Activated T-cell treated with anti-CD3 and anti-CD28 coated beads for 48 hours (primary cell): ENCODE measurements around the gene MOGAT2.
"Not testable (repeated sequence)": the region's sequence is repeated elsewhere in the genome, so short reads cannot be mapped to it uniquely, and the experiment has no call there.

Experiments
- DNase-seq: peaks from one replicate; pipeline ENCODE4 v3.0.0-alpha.2; 2020; ENCODE audit warnings: low read depth

The MOGAT2 gene

DNA sequence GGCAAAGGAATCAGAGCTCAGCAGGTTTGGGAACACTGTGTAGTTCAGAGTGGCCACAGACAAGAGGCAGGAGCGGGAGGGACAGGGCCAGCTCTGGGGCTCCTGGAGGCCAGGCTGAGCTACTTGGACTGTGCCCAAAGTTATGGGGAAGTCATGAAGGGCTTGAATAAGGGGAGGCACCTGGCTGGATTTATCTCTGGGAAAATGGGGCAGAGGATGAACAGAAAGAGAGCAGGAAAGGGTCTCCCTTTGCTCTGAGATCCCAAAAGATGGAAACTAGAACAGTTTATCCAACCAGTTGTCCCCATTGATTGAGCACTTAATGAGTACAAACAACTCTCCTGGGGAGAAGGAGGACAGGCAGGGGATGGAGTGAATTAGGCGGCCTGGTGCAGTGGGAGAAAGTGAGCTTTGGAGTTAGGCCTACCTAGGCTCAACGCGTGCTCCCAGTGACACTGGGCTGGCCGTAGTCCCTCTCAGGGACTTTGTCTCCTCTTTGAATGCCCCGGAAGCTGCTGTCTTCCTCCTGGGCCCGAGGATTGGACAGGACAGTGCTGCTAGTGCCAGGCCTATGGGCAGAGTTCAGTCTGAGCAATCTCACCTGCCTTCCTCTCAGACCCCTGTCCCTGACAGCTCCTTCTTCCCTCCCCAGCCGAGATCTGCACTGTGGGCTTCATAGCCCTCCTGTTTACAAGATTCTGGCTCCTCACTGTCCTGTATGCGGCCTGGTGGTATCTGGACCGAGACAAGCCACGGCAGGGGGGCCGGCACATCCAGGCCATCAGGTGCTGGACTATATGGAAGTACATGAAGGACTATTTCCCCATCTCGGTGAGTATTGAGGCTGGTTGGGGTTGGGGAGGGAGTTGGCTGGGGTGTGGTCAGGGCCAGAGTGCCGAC, 2.0 kb downstream of the MOGAT2 start:
- DNase-seq, result no peak

DNA sequence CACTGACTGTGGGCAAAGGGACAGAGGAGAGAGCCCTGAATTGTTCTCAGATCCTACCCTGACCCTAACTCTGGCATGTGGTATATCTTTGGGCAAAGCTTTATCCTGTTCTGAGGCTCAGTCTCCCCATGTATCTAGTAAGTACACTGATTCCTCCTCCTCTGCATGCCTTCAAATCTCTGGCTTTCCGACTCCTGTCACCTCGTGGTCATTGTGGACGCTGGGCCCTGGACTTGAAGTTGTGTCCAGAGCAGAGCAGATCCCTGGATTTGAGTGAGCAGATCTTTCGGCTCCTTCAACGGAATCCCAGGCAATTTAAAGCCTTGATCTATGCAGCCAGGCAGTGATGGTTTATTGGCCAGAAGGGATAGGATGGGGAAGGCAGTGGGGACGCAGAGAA, 3.0 kb downstream of the MOGAT2 start:
- DNase-seq, result no peak

DNA sequence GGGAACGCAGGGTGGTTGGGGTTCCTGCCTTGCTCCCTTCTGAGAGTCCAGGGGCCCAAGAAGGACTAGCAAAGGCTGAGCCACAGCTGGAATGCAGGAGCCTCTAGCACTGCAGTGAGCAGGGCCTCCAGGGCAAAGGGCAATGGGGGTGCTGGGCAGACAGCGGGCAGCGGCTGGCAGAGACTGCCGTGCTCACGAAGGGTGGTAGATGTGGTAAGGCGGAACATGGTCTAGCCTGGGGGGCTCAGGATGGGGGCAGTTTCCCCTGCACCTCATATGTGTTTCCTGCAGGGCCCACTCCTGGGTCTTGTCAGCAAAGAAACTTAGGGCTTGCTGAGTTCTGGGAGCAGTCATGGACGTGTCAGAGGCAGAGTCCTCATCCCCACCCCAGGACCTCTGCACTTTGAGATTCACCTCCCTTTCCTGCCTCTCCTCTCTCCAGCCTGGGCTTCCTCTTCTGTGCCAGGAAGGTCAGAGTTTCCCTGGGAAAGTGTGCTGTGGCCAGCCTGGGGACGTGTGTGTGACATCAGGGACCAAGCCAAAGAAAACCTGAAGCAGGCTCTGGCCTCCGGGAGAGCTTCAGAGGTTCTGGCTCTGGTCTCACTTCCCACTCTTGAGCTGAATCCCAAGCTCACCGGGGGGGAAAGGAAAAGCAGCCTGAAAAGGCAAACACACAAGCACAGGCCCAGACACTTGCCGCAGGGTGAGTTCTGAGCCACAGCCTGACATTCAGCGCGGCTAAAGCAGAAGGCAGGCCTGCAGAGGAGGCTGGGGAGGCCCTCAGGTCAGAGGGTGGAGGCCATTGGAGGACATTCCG, 4.4 kb downstream of the MOGAT2 start:
- no peak for DNase-seq

DNA sequence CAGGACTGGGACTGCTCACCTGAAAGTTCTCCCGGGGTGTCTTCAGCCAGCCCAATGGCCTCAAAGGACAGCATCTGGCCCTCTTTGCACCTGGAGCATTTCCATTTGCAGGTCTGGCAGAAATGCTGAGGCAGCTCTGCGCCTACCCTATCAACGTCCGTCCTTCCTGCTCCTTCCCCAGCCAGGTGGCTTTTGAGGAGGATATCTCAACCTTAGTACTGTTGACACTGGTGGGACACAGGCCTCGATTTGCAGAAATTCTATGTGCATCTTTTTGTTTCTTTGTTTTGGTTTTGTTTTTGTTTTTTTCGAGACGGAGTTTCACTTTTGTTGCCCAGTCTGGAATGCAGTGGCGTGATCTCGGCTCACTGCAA, 5.0 kb downstream of the MOGAT2 start:
- DNase-seq, result no peak

DNA sequence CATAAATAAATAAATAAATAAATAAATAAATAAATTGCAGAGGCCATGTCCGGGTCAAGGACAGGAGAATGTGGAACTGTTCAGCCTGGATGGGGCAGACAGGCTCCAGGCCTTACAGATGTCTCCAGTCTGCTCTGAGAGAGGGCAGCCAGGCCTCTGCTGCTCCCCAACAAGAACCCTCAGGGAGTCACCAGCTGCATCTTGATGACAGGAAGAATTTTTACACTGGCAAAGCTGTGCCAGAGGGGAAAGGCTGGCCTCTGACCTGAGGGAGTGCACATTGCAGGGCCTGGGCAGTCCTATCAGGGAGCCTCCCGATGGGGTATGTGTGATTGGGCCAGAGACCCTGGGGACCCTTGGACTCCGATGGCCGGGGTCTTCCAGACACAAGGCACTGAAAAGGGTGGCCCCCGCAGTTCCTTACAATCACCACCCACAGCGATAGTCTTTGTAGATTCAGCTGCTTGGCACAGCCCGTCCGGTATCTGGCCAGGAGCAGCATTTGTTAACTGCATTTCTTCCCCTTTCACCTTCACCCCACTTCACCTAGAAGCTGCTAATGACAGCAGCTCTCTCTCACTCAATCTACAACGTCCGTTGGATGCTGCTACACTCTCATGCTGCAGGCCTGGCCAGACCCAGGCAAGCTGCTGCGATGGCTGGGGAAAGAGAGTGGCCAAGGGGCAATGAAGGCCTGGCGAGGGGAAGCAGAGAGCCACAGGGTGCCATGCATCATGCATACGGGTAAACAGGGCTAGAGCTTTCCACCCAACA, 8.1 kb downstream of the MOGAT2 start:
- DNase-seq, result no peak

DNA sequence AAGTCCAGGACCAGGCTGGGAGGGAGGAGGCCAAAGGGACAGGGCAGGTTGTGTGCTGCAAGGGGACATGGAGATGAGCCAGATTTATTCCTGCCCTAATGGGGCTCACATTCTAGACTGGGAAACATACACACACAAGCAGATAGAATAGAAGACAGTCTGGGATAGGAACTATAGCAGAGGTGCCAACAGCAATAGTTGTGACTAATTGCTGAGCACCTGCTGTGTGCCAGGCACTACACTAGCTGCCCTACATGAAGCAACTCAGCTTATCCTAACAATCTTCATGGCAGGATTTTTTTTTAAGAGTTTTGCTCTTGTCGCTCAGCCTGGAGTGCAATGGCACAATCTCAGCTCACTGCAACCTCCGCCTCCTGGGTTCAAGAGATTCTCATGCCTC, 11.4 kb downstream of the MOGAT2 start:
- no peak for DNase-seq

DNA sequence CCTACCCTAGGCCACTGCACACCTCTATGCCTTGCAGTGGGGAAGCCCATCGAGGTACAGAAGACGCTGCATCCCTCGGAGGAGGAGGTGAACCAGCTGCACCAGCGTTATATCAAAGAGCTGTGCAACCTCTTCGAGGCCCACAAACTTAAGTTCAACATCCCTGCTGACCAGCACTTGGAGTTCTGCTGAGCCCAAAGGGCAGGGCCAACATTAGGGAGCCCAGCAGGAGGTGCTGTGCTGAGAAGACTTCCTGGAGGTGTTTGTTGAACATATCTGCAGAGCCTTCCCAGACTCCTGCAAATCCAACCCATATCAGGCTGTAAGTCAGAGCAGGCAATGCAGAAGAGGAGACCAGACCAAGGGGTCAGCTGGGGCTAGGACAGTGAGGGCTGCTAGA, 13.5 kb downstream of the MOGAT2 start:
- DNase-seq, result no peak

DNA sequence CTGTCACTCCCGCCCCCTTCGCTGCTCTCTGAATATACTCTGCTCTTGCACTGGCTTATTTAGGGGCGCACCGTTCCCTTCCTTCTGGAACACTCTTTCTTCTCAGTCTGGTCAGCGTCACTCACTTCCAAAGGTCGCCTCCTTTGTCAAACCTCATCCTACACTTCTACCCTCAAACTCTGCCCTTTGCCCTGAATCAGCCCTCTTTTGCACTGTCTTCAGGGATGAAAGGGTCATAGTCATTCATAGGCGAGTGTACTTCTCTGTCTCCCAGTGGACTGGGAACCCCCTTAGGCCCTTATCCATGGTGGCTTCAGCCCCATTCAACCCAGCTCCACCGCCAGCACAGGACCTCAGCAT, 15.4 kb downstream of the MOGAT2 start:
- DNase-seq, result no peak

DNA sequence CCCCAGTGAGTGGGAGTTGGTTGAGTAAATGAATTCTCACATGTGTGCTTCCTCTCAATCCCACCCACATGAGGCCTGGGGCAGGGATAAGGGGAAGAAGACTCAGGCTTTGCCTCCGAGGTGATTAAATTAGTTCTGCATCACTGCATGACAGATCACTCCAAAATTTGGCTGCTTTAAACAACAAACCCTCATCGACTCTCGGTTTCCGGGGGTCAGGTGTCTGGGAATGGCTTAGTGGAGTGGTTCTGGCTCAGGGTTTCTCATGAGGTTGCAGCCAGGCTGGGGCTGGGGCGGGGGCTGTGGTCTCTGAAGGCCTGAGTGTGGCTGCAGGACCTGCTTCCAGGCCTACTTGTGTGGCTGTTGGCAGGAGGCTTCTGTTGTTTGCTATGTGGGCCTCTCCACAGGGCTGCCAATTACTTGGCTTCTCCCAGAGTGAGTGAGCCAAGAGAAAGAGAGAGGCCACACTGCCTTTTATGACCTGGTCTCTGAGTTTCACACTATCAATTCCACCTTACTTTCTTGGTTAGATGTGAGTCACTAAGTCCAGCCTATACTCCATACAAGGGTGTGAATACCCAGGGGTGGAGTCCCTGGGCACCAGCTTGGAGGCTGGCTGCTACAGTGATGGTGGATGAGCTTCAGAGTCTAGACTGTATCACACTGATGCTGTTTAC, 15.9 kb downstream of the MOGAT2 start:
- DNase-seq, result no peak

DNA sequence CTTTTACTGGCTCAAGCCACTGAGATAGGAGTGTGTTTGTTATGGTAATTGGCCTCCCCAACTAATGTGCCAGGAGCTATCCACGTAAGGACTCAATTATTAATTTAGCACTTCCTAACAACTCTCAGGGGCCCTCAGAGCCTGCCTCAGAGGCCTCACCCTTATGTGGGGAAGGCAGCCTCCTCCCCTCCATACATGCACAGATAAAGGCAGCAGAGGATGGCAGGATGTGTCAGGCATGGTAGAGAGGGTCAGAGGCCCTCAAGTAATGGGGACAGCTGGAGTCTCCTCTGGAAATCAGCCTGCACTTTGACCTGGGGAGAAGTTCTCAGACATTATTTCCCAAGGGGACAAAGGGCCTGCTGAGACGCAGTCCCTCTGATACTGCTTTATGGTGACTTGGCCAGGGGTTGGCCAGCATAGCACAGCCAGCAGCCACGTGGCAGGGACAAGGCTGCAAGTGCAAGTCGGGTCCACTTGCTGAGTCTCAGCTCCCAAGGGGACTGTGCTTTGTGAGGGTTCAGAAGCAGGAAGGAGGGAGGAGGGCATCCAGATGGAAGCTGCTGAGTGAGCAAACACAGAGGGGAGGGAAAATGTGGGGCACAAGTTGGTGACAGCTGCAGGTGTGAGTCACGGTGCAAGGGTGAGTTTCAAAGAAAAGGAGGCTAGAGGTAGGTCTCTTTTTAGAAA, 17.0 kb downstream of the MOGAT2 start:
- no peak for DNase-seq

DNA sequence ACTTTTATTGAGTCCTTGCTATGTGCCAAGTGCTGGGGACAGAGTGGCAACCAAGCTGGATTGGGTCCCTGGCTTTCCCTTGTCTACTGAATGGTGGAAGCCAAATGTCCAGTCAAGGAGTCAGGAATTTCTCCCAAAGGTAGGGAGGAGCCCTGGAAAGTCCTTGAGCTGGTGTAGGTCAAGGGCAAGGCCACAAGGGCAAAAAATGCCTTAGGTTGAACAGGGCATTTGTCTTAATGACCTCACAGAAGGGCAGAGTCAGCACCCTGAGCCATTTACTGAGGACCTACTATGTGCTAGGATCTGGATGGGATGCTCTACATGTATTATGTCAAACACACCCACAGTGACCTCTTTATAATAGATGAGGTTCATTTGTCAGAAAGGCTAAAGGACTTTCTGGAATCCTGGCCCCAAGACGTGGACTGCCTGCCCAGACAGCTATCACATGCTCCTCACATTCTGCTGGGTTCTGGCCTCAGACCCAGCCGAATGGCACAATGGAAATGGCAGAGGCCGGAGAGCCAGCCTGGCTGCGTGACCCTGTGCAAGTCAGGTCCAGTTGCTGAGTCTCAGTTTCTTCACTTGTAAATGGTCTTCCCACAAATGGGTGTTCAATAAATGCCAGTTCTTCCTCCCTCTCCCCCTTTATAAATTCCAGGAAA, 17.7 kb downstream of the MOGAT2 start:
- DNase-seq, result no peak

DNA sequence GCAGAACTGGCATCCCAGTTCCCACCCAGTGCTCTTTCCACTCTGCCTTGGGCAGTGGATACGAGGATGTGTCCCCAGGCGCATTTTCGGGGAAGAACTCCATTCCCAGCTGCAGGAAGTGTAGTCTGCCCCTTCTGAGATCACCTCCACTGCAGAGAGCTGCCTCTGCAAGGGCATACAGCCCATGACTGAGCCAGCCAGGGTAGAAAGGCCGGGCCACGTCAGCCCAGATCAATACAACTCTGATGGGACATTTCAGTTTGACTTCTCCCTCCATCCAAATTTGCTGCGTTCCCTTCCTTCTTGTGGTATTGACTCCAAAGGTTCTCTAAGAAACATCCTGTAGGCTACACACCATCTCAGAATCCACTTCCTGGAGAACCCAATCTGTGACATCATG, 19.7 kb downstream of the MOGAT2 start:
- DNase-seq, result no peak

DNA sequence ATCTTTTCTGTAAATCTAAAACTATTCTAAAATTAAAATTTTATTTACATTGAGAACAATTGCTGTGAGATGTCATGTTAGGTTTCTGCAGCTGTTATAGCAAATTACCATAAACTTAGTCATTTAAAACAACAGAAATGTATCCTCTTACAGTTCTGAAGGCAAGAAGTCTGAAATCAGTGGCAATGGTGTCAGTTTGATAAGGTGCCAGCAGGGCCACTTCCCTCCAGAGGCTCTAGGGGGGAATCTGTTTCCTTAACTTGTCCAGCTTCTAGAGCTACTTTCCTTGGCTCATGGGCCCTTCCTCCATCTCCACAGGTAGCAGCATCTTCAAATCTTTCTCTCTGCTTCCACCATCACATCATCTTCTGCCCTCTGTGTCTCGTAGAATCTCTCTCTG, 23.0 kb downstream of the MOGAT2 start:
- no peak for DNase-seq

DNA sequence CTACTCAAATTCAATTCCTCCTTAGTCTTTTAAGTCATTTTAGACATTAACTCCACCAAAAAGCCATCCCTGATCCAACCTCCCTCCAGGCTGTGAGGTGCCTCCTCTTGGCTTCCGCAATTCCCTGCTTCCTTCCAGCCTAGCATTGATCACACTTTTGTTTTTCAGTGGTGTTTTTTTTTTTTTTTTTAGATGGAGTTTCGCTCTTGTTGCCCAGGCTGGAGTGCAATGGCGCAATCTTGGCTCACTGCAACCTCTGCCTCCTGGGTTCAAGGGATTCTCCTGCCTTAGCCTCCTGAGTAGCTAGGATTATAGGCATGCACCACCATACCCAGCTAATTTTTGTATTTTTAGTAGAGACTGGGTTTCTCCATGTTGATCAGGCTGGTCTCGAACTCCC, 25.5 kb downstream of the MOGAT2 start:
- DNase-seq, result not testable (repeated sequence)

DNA sequence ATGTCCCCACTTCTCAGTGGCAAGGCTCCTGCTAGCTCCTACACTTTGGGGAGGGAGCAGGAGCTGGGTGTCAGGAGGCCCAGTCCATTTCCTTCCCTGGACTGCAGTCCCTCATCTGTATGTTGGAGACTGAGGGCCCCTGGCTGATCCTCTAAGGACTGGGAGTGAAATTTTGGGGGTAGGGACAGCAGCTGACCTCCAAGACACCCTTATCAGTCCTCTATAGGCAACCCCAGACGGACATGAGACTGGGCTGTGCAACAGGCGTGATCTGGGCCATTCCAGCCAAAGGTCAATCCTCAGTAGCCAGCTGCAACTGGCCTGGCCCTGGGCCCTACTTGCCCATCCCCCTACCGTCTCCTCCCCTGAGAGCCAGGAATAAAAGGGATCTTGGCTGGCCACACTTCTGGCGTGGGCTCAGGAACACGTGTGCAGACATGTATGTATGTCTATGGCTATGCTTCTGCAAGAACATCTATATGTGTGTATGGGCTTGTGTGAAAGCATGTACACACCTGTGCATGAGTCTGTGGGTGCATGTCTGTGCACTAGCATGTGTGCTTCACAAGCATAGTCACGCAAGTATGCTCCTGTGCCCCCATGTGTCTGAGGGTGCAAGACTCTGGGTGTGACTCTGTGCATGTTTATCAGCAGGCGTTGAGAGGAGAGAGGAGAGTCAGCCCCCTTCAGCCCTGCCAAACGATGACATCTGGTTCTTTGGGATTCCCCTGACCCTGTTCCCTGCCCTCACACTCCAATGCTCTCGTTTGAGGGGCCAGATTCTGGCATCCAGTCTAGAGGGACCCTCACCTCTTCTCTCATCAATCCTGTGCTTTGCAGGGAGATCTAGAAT, 26.3 kb downstream of the MOGAT2 start:
- DNase-seq, result no peak

DNA sequence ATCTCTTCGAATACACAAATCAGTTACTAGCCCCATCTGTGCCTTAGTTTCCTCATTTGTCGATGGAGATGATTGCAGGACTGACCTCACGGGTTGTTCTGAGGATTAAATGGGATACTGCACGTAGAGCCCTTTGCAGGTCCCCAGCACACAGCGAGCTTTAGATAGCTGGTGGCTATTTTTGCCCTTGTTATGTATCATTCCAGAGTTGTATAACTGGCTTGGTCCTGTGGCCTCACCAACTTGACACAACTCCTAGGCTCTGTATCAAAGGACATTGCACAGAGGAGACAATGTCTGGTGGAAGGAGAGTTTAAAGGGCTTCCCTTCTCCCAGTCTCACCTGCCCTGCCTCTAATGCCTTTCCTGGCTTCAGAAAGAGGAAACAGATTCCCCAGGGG, 28.2 kb downstream of the MOGAT2 start:
- DNase-seq, result no peak

DNA sequence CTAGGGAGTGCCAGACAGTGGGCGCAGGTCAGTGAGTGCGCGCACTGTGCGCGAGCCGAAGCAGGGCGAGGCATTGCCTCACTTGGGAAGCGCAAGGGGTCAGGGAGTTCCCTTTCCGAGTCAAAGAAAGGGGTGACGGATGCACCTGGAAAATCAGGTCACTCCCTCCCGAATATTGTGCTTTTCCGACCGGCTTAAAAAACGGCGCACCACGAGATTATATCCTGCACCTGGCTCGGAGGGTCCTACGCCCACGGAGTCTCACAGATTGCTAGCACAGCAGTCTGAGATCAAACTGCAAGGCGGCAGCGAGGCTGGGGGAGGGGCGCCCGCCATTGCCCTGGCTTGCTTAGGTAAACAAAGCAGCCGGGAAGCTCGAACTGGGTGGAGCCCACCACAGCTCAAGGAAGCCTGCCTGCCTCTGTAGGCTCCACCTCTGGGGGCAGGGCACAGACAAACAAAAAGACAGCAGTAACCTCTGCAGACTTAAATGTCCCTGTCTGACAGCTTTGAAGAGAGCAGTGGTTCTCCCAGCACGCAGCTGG, 31.2 kb downstream of the MOGAT2 start:
- not testable (repeated sequence) for DNase-seq

DNA sequence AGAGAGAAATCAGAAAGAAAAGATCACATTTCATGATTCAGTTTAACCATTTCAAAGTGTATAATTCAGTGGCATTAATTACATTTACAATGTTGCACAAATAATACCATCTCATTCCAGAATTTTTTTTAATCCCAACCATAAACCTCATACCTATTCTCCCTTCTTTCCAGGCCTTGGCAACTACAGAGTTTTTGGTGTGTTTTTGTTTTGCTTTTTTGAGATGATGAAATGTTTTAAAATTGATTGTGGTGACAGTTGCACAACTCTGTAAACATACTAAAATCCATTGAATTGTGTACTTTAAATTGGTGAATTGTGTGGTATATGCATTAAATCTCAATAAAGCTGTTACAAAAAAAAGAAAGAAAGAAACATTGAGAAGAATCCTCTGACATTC, 37.3 kb downstream of the MOGAT2 start:
- DNase-seq, result not testable (repeated sequence)

DNA sequence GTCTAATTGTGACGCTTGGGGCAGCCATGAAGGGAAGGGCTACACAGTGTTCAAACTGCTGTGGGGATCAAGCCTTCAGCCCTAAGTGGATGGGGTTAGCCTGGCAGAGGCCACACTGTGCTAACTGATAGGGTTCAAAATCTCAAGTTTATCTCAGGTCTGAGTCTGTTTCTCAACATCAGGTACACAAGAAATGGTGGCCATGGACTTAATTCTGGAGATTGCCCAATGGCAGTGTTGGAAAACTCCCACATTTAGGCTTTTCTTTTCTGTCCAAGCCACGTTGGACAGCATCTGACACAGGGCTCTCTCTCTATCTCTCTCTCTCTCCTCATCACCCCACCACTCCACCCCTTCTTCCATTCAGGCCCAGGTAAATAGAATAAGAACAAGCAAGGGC, 40.0 kb downstream of the MOGAT2 start:
- DNase-seq, result no peak

DNA sequence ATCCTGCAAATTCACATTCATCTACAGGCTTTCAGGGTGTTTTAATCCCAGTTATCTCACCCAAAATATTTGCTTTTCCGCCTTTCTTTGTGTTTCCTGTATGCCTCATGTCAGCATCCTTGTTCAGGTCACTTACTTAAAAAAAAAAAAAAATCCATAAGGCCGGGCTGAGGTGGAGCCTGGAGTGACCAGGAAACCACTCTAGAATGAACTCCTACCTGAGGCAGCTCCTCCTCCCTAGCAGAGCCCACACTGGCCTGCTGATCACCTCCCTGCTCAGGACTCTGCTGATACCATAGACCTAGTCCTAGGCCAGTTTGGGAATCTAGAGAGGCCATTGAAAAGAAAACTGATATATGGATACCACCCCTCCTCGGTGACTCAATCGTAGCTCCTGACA, 42.2 kb downstream of the MOGAT2 start:
- no peak for DNase-seq
